OCI-LY7 (cell line): ENCODE measurements around the gene ARHGAP4. TPM values are rescaled to one million over a fixed set of nuclear protein-coding genes. Genes with fewer than 3 reads are reported as not detected.

Experiments used
- BruUV-seq: library from RNA; stranded (reverse); fragments of 400-500 nt; replicated peaks from 2 replicates; lab custom pipeline; 2021; lab: Mats Ljungman, UMichigan
- CTCF ChIA-PET: fragments of 300-600 bp; sonication (Branson Sonifier 250); formaldehyde crosslinking; loops from one replicate; lab custom pipeline; 2022; ENCODE audit warnings: antibody characterized with exemption; ENCODE audit not compliant: unreplicated experiment; lab: Charles Lee
- POLR2A ChIA-PET: fragments of 300-600 bp; sonication (Branson Sonifier 250); formaldehyde crosslinking; loops from one replicate; lab custom pipeline; 2022; ENCODE audit warnings: antibody characterized with exemption; lab: Charles Lee
- DNase-seq: peaks from one replicate; pipeline ENCODE4 v3.0.0-alpha.2; 2015; ENCODE audit warnings: low spot score
- H2AFZ ChIP-seq: fragments of 200-600 bp; sonication (generic), shearing (Covaris generic); 2 replicates; pipeline ENCODE4 v1.6.1; 2014; ENCODE audit warnings: mild to moderate bottlenecking, antibody characterized with exemption, low read length, moderate library complexity
- H3K27ac ChIP-seq: fragments of 200-600 bp; sonication (generic); 2 replicates; pipeline ENCODE4 v1.5.1; 2014; ENCODE audit warnings: mixed run types, low read depth, mild to moderate bottlenecking, moderate library complexity, low read length, inconsistent platforms; ENCODE audit not compliant: poor library complexity, severe bottlenecking
- H3K36me3 ChIP-seq: fragments of 200-600 bp; sonication (generic); 2 replicates; pipeline ENCODE4 v1.6.1; 2014; ENCODE audit warnings: mild to moderate bottlenecking, antibody characterized with exemption, low read length, moderate library complexity, mixed read lengths; ENCODE audit not compliant: insufficient read depth
- H3K4me1 ChIP-seq: fragments of 200-600 bp; sonication (generic); 2 replicates; pipeline ENCODE4 v1.5.1; 2014; ENCODE audit warnings: mild to moderate bottlenecking, low read length; ENCODE audit not compliant: insufficient read depth, poor library complexity, severe bottlenecking
- H3K4me2 ChIP-seq: fragments of 200-600 bp; sonication (generic); 2 replicates; pipeline ENCODE4 v1.6.1; 2014; ENCODE audit warnings: mild to moderate bottlenecking, low read length
- H3K4me3 ChIP-seq: fragments of 200-600 bp; sonication (generic); 2 replicates; pipeline ENCODE4 v1.5.1; 2014; ENCODE audit warnings: mild to moderate bottlenecking, low read depth, low read length; ENCODE audit not compliant: poor library complexity, severe bottlenecking
- H3K79me2 ChIP-seq: fragments of 200-600 bp; sonication (generic); 2 replicates; pipeline ENCODE4 v1.6.1; 2016; ENCODE audit warnings: low read depth, mild to moderate bottlenecking, low read length, moderate library complexity, mixed read lengths; ENCODE audit not compliant: insufficient read depth
- H3K9me2 ChIP-seq: fragments of 200-600 bp; sonication (generic); 2 replicates; pipeline ENCODE4 v1.6.1; 2016; ENCODE audit warnings: mild to moderate bottlenecking, low read length, mixed read lengths; ENCODE audit not compliant: insufficient read depth
- H3K9me3 ChIP-seq: fragments of 200-600 bp; sonication (generic); 2 replicates; pipeline ENCODE4 v1.6.1; 2014; ENCODE audit warnings: mild to moderate bottlenecking, mixed run types, low read length, mixed read lengths
- H4K20me1 ChIP-seq: fragments of 200-600 bp; sonication (generic); 2 replicates; pipeline ENCODE4 v1.6.1; 2014; ENCODE audit warnings: mild to moderate bottlenecking, antibody characterized with exemption, low read length, moderate library complexity, mixed read lengths; ENCODE audit not compliant: insufficient read depth
- EZH2phosphoT487 ChIP-seq: fragments of 200-600 bp; sonication (generic); IDR thresholded peaks from 2 replicates; pipeline ENCODE4 v1.6.1; 2018; ENCODE audit warnings: low read depth, borderline replicate concordance, mild to moderate bottlenecking, mixed run types, antibody characterized with exemption, low read length, moderate library complexity, mixed read lengths
- intact Hi-C: fragments of 100-400 bp; cut with micrococcal nuclease; formaldehyde crosslinking; loops from one replicate; pipeline ENCODE4 v1.10.0; 2022; ENCODE audit not compliant: unreplicated experiment
- total RNA-seq, 2 experiments: library from RNA; depleted of rRNA in 1 of 2; stranded (reverse); fragments of >200 nt in 1 of 2; shearing (Covaris generic) in 1 of 2; gene quantifications; 2 replicates each; pipeline ENCODE4 v1.2.3, GENCODE V29; 2014 to 2022
- TF ChIP-seq, protein P1 (sequence below): fragments of 200-600 bp; sonication (generic); conservative IDR thresholded peaks from 2 replicates; pipeline ENCODE4 v1.5.1; 2014; ENCODE audit warnings: mild to moderate bottlenecking, antibody characterized with exemption, low read length, moderate library complexity, mixed read lengths

ARHGAP4 gene
- total RNA-seq, 2 experiments from 2014 or later = 126 to 128 TPM

DNA sequence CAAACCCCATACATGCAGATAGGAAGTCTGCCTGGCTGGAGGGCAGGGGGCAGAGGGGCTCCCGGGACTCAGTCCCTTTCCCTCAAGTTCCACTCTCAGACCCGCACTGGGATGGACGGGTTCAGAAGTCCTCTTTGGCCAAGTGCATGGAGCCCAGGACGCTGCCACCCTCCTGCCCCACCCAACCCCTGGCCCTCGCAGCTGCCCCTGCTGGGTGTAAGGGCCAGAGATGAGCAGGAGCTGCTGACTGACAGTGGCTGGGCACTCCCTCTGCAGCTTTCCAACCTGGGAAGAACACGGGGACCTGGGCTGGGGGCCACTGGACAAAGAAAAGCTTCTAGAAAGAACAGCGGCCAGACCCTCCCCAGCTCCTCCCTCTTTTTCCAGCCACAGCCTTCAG, 43.5 kb downstream of the ARHGAP4 start:
- no peaks in the 10 kb centered on the region for H3K79me2 ChIP-seq
- H3K9me3 ChIP-seq = no peaks in the 10 kb centered on the region
- BruUV-seq = no TSS peak
- no peak overlapping the region for H3K27ac ChIP-seq
- ChIA-PET POLR2A (interaction anchor here (0.6 kb wide), 1 partner anchor 44 kb away, joined by 4 read pairs; no protein-coding TSS in a partner anchor), CTCF (no interaction called here)
- H2AFZ ChIP-seq = no peak overlapping the region
- no peaks in the 10 kb centered on the region for H3K9me2 ChIP-seq
- no peak overlapping the region for H3K4me2 ChIP-seq
- TF ChIP-seq, protein P1, sequence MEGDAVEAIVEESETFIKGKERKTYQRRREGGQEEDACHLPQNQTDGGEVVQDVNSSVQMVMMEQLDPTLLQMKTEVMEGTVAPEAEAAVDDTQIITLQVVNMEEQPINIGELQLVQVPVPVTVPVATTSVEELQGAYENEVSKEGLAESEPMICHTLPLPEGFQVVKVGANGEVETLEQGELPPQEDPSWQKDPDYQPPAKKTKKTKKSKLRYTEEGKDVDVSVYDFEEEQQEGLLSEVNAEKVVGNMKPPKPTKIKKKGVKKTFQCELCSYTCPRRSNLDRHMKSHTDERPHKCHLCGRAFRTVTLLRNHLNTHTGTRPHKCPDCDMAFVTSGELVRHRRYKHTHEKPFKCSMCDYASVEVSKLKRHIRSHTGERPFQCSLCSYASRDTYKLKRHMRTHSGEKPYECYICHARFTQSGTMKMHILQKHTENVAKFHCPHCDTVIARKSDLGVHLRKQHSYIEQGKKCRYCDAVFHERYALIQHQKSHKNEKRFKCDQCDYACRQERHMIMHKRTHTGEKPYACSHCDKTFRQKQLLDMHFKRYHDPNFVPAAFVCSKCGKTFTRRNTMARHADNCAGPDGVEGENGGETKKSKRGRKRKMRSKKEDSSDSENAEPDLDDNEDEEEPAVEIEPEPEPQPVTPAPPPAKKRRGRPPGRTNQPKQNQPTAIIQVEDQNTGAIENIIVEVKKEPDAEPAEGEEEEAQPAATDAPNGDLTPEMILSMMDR = no peak
- no peak for TF ChIP-seq EZH2phosphoT487
- H3K36me3 ChIP-seq = no peaks in the 10 kb centered on the region
- intact Hi-C loops = loop anchor here (5.0 to 10.0 kb wide), 2 partner anchors 58 to 120 kb away; partner anchors contain the start of gene PLXNB3
- no peak for DNase-seq
- H4K20me1 ChIP-seq = no peaks in the 10 kb centered on the region
- no peaks in the 10 kb centered on the region for H3K4me1 ChIP-seq
- H3K4me3 ChIP-seq = no peak overlapping the region

DNA sequence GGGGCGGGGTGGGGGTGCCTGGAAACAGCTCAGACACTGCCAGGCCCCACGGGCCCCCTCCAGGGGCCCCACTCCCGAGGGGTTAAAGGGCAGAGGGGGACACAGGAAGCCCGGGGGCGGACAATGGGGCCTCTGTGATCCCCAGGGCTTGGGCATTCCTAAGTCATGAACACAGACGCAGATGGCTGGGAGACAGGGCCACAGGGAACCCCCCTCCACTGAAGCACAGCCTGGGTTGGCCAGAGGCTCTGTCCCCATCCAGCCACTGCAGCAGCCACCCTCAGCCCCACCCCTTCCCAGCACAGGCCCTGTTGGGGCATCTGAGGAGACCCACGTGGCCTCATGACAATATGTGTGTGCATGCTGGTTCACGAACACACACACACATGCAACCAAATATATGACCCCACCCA, 44.0 kb downstream of the ARHGAP4 start:
- Histone ChIP-seq H3K27ac (no peak overlapping the region), H3K79me2 (no peaks in the 10 kb centered on the region), H2AFZ (no peak overlapping the region), H3K4me1 (no peaks in the 10 kb centered on the region), H3K4me3 (no peak overlapping the region), H3K4me2 (no peak overlapping the region), H4K20me1 (no peaks in the 10 kb centered on the region), H3K9me2 (no peaks in the 10 kb centered on the region), H3K9me3 (no peaks in the 10 kb centered on the region), H3K36me3 (no peaks in the 10 kb centered on the region)
- no peak for DNase-seq
- intact Hi-C loops = loop anchor here (5.0 to 10.0 kb wide), 2 partner anchors 57 to 120 kb away; partner anchors contain the start of gene PLXNB3
- BruUV-seq = no TSS peak
- ChIA-PET POLR2A (interaction anchor here (0.6 kb wide), 1 partner anchor 44 kb away, joined by 4 read pairs; no protein-coding TSS in a partner anchor), CTCF (no interaction called here)
- TF ChIP-seq, protein P1 = no peak
- no peak for TF ChIP-seq EZH2phosphoT487

DNA sequence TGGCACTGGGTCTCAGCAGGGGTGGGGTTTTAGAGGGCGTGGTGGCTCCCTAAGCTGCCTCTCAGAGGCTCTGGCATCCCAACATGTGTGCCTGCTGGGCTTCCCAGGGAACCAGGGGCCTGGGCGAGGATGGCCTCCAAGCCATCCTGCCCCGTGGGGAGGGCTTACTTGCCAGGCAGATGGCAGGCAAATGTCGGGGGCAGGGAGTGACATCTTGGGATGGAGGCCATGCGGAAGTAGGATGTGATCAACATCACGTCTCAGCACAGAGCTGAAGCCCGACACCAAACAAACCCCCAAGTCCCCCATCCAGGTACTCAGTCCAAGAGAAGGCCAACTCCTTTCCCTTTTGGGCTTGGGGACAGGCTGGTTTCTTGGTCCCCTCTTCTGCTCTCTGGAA, 44.8 kb downstream of the ARHGAP4 start:
- Histone ChIP-seq H3K9me2 (no peaks in the 10 kb centered on the region), H3K9me3 (no peaks in the 10 kb centered on the region), H3K79me2 (no peaks in the 10 kb centered on the region), H3K4me3 (no peak overlapping the region), H3K36me3 (no peaks in the 10 kb centered on the region), H2AFZ (no peak overlapping the region), H4K20me1 (no peaks in the 10 kb centered on the region), H3K4me1 (no peaks in the 10 kb centered on the region), H3K4me2 (no peak overlapping the region), H3K27ac (no peak overlapping the region)
- no peak for DNase-seq
- BruUV-seq = no TSS peak
- intact Hi-C loops = loop anchor here (5.0 to 10.0 kb wide), 2 partner anchors 56 to 119 kb away; partner anchors contain the start of gene PLXNB3
- ChIA-PET CTCF (no interaction called here), POLR2A (no interaction called here)
- TF ChIP-seq, protein P1 = no peak
- no peak for TF ChIP-seq EZH2phosphoT487
